Choroid plexus epithelial cell (primary cell): Measurements from ENCODE around the gene GPR107.
A peak's percentile ranks its signal among the peaks of the same experiment; 100 is the strongest.

Experiments
- DNase-seq: peaks from one replicate; pipeline ENCODE4 v3.0.0-alpha.2; 2010; ENCODE audit warnings: low read depth
- H3K4me3 ChIP-seq: 2 replicates; pipeline ENCODE4 v1.5.1; 2011; ENCODE audit warnings: low read depth, mild to moderate bottlenecking, control low read depth, low read length, moderate library complexity
- TF ChIP-seq, protein P1 (sequence below): conservative IDR thresholded peaks from 2 replicates; pipeline ENCODE4 v1.5.1; 2011; ENCODE audit warnings: low read depth, mild to moderate bottlenecking, control low read depth, inconsistent platforms, low read length, moderate library complexity

The GPR107 gene

DNA sequence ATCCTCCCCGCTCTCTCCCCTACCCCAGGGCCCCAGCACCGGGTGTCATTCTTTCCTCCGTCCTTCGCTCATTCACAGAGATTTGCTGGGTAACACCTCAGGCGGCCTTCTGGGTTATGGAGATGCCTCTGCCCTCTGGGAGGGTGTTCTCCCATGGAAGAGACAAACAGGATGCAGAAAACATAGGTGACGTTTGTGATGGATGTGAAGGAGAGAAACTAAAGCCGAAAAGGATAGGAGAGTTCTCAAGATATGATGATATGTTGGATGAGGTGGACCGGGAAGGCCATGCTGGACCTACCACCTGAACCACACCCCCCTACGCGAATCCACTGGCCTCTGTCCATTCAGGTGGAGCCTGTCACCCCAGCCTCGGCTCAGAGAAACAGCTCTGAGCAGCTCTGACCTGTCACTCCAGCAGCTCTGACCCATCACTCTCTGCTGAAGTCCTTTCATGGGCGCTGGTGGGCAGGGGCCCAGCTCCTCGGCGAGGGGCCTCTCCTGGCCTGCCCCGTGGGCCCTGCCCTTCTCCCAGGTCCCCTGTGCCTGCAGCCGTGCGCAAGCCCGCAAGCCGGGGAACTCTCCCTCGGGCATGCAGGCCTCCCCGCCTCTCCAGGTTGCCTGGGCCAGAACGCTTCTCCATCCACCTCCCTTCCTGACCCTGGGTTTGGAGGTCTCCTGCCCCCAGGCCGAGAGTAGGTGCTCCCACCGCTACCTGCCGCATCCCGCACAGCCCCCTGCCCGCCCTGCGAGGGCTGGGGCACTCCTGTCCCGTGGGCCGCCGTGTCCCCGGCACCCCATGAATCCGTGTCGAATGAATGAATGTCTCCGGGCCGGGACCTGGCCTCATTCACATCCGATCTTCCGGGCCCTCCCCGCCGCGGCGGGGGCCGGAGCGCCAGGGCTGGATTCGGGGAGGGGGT lies 117.8 kb downstream of the GPR107 start:
- peak overlapping the region; percentile 65 for H3K4me3 ChIP-seq
- DNase-seq = no peak
- TF ChIP-seq, protein P1, sequence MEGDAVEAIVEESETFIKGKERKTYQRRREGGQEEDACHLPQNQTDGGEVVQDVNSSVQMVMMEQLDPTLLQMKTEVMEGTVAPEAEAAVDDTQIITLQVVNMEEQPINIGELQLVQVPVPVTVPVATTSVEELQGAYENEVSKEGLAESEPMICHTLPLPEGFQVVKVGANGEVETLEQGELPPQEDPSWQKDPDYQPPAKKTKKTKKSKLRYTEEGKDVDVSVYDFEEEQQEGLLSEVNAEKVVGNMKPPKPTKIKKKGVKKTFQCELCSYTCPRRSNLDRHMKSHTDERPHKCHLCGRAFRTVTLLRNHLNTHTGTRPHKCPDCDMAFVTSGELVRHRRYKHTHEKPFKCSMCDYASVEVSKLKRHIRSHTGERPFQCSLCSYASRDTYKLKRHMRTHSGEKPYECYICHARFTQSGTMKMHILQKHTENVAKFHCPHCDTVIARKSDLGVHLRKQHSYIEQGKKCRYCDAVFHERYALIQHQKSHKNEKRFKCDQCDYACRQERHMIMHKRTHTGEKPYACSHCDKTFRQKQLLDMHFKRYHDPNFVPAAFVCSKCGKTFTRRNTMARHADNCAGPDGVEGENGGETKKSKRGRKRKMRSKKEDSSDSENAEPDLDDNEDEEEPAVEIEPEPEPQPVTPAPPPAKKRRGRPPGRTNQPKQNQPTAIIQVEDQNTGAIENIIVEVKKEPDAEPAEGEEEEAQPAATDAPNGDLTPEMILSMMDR = no peak

DNA sequence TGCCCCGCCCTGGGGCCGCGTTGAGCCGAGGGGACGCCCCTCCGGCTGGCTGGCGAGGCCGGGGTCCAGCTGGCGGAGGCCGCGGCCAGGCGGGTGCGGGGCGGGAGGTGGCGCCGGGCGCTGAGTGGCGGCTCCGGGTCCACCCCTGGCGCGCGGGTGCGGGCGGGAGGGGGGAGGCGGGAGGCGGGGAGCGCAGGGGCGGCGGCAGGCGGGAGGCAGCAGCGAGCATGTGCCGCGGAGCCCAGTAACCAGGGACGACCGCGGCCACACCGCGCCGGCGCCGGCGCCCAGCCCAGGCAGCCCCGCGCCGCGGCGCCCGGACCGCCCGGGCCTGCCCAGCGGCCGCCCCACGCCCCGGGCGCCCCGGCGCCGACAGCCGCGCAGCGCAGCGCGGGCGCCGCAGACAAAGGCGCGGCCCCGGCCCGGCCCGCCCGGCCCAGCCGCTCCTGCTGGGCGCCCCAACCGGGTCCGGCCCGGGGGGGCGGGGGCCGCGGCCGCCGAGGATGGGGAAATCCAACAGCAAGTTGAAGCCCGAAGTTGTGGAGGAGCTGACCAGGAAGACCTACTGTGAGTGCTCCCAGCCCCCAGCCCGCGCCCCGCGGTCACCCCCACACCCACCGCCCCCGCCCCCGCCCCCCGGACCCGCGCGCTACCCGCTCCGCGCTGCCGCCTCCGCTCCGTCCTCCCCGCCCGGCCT lies 118.6 kb downstream of the GPR107 start, which contains the start of gene NCS1:
Gene NCS1, plus strand, starts transcription at position 244 of the 697 bp plus-strand sequence. Its CDS starts 260 bp downstream, at position 504.
- H3K4me3 ChIP-seq = peak within 1 kb of the TSS; percentile 65
- TF ChIP-seq, protein P1 = no peak

DNA sequence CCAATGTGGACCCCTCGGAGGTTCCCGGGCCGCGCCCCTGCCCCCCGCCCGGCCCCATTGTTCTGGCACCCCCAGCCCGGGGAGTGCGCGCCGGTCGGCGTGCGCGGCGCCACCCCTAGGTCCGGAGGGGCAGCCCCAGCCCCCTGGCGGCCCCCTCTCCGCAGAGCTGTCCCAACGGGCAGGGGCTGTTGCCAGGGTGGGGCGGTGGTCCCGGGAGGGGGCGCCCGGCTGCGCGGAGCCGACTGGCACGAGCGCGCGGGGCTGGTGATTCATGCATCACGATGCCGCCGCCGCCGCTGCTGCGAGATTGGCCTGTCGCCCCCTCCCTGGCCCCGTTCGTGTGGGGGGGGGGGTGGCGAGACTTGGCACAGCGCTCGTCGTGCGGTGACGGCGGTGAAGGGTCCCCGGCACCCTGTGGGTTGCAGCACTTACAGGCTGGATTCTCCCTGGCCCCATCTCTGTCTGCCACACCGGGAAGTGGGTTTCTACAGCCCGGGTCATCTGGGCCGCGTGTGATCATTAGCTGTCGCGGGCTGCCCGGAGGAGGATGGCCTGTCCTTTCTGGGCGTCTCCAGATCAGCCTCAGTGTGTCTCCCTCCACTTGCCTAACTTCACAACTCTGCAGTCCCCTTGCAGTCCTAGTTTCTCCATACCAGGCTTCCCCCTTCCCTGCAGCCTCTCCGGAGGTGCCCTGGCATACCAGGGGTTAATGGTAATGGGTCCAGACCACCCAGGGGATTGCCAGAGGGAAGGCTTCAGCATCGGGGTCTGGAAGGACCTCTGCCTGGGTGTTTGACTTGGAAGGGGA lies 119.4 kb downstream of the GPR107 start:
- no peak for DNase-seq
- TF ChIP-seq, protein P1 = no peak
- peak overlapping the region; percentile 65 for H3K4me3 ChIP-seq

More for the DNA sequence above, 118.6 kb downstream of the GPR107 start, which contains the start of gene NCS1:
- peak; percentile 68 for DNase-seq

DNA sequence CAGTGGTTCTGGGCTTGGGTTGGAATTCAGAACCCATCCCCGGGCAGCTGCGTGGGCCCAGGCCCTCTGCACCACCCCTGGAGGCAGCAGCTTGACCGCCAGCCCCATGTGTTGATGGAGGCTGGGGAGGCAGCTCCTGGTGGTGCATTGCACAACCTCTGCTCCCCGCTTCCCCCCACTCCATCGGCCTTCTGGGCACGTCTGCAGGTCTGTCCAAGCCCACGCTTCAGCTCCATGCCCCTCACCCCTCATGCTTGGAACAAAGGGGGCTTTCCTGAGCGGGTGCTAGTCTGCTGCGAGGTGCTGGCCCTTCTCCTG lies 119.9 kb downstream of the GPR107 start:
- no peak for DNase-seq
- TF ChIP-seq, protein P1 = no peak
- H3K4me3 ChIP-seq = peak overlapping the region; percentile 65

DNA sequence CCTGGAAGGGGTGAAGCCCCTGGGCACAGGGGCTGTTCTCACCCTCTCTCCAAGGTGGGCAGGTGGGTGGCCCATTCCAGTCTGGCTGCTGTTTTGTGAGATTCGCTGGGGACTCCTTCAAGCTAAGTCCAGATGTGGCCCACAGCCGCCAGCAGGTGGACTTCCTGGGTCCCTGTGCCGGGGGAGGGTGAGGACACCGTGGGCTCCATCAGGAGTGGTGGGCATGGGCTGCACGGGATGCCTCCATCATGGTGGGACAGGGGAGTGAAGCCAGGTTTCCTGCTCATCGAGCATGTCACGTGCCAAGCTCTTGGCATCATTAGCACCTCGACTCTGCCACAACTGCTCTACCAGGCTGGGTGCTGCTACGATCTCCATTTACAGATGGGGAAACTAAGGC lies 120.3 kb downstream of the GPR107 start:
- TF ChIP-seq, protein P1 = no peak
- DNase-seq = no peak
- H3K4me3 ChIP-seq = peak overlapping the region; percentile 65

DNA sequence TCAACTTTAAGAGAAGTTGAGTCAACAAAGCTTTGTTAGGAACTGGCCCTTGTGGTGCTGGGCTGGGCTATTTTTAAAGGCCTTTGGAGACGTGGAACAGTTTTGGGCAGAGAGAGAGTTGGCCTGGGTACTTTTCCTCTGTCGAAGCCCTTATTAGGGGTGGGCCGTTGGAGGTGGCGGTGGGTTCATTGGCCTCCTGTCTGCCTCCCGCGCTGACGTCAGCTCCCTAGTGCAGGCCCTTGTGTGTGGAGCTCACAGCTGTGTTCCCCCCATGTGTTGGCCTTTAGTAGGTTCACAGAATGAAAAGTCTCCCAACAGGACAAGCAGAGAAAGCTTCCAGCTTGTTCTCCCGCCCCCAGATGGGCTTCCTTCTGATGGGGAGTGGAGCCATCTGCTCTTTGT lies 121.2 kb downstream of the GPR107 start:
- no peak overlapping the region for H3K4me3 ChIP-seq
- TF ChIP-seq, protein P1 = no peak
- DNase-seq = no peak
